Measurements from ENCODE around the gene MTNR1B.

Gene MTNR1B

DNA sequence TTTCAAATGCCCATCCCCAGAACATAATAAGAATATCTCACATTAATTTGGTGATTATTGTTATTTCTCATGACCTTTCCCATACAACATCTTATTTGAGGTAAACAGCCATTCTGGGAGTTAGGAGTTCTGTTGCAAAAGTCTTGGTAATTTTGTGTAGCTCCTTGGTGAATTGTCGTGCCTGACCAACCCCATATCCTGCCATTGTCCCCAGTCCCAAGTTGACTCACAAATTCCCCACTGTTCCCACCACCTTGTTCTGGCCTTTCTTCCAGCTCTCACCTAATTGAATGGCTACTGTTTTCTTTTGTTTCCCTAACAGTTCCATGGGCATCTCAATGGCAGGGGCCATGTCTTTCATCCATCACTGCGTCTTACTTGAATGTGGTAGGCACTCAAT lies 8.0 kb downstream of the MTNR1B start:
- Histone ChIP-seq H3K4ac (ENCODE audit: low read depth, low read length) (no peak overlapping the region), H3K56ac (ENCODE audit: low read length) (no peak overlapping the region), H3K27ac (ENCODE audit: low read depth, low read length) (no peak overlapping the region), H2BK120ac (ENCODE audit: low read depth, low read length) (no peak overlapping the region), H3K9ac (ENCODE audit: low read length) (no peak overlapping the region), H3K27me3 (ENCODE audit: insufficient read depth, low read length, poor library complexity) (no peaks in the 10 kb centered on the region), H2BK15ac (replicated peaks; ENCODE audit: low read depth) (no peak overlapping the region), H3K4me3 (ENCODE audit: low read length) (no peak overlapping the region), H3K4me1 (ENCODE audit: control insufficient read depth, low read depth, low read length) (no peaks in the 10 kb centered on the region), H3K79me2 (ENCODE audit: control insufficient read depth, insufficient read depth, low read length) (no peaks in the 10 kb centered on the region), H3K36me3 (ENCODE audit: control insufficient read depth, insufficient read depth, low read length) (no peaks in the 10 kb centered on the region), H4K8ac (ENCODE audit: low read depth, low read length) (no peak overlapping the region), H3K18ac (ENCODE audit: low read length) (no peak overlapping the region), H3K4me2 (ENCODE audit: low read length) (no peak overlapping the region), H2BK5ac (ENCODE audit: low read length) (no peak overlapping the region), H3K23ac (ENCODE audit: low read length) (no peak overlapping the region), H4K5ac (ENCODE audit: low read length) (no peak overlapping the region), H3K79me1 (ENCODE audit: low read length) (no peaks in the 10 kb centered on the region), H2AK5ac (ENCODE audit: low read length) (no peak overlapping the region)
- DNase-seq = no peak
- WGBS (ENCODE audit: extremely low coverage, insufficient coverage, low lambda C conversion rate) = no CpG with 5 or more reads among the region's 2 CpGs

DNA sequence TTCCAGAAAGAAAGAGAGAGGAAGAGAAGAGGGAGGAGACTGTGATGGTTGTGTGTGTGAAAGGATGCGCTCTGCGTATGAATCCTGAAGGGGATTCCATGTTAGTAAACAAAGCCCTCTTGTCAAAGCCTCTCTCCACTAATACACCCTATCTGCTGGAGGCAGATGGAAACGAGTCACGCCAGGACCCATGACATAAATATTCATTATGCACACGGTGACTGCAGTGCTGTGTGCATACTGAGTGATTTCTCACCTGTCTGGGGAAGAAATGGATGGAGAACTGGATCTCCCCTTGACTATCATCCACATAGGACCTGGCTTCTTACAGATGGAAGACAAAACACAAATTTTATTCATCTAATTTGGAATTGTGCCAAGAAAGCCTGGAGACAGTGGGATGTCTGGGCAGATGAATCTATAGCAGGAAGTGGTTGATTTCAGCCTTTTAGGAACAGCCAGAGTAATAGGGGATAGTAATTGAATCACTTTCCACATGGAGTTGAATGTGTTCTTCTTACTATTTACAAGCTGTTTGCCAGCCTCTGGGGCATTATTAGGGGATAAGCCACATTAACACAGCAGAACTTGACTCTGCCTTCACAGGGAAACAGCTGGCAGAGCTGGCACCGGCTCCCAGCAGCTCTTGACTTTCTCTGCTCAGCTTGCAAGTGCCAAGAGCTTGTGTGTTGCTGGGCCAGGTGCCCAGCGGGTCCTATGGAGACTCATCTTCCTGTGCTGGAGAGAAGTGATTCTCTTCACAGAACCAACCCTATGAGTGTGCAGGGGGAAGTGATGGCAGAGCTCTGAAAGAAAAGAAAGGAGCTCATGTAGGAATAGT lies 9.0 kb downstream of the MTNR1B start:
- no peak overlapping the region for H2AK5ac ChIP-seq (ENCODE audit: low read length)
- H4K8ac ChIP-seq (ENCODE audit: low read depth, low read length) = no peak overlapping the region
- DNase-seq = no peak
- no peak overlapping the region for H2BK120ac ChIP-seq (ENCODE audit: low read depth, low read length)
- no peak overlapping the region for H3K4me2 ChIP-seq (ENCODE audit: low read length)
- H3K79me2 ChIP-seq (ENCODE audit: control insufficient read depth, insufficient read depth, low read length) = no peaks in the 10 kb centered on the region
- no CpG with 5 or more reads among the region's 7 CpGs for WGBS (ENCODE audit: extremely low coverage, insufficient coverage, low lambda C conversion rate)
- no peak overlapping the region for H3K9ac ChIP-seq (ENCODE audit: low read length)
- H3K4me3 ChIP-seq (ENCODE audit: low read length) = no peak overlapping the region
- no peaks in the 10 kb centered on the region for H3K4me1 ChIP-seq (ENCODE audit: control insufficient read depth, low read depth, low read length)
- no peak overlapping the region for H3K4ac ChIP-seq (ENCODE audit: low read depth, low read length)
- H3K27me3 ChIP-seq (ENCODE audit: insufficient read depth, low read length, poor library complexity) = no peaks in the 10 kb centered on the region
- H3K56ac ChIP-seq (ENCODE audit: low read length) = no peak overlapping the region
- no peak overlapping the region for H2BK15ac ChIP-seq (replicated peaks; ENCODE audit: low read depth)
- H3K27ac ChIP-seq (ENCODE audit: low read depth, low read length) = no peak overlapping the region
- H3K18ac ChIP-seq (ENCODE audit: low read length) = no peak overlapping the region
- no peak overlapping the region for H2BK5ac ChIP-seq (ENCODE audit: low read length)
- H3K36me3 ChIP-seq (ENCODE audit: control insufficient read depth, insufficient read depth, low read length) = no peaks in the 10 kb centered on the region
- H4K5ac ChIP-seq (ENCODE audit: low read length) = no peak overlapping the region
- no peaks in the 10 kb centered on the region for H3K79me1 ChIP-seq (ENCODE audit: low read length)
- H3K23ac ChIP-seq (ENCODE audit: low read length) = no peak overlapping the region

DNA sequence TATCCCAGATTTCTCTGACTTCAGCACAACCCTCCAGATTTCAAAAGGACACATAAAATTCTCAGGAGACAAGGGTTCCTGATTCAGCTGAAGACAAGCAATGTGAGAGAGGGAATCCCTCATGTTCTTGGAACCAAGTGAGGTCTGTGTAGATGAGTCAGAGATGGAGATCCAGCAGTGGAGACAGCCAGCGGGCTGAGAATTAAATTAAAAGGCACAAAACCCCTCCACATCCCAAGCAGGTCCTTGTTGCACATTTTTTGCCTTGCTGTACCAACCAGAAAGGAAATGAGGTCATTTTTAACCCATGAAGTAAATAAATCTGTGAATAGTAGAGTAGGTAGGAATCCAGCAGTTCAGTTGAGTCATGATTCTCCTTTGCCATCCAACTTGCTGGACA lies 9.7 kb downstream of the MTNR1B start:
- H3K4ac ChIP-seq (ENCODE audit: low read depth, low read length) = no peak overlapping the region
- H3K23ac ChIP-seq (ENCODE audit: low read length) = no peak overlapping the region
- no peak overlapping the region for H3K56ac ChIP-seq (ENCODE audit: low read length)
- no peaks in the 10 kb centered on the region for H3K79me1 ChIP-seq (ENCODE audit: low read length)
- H3K4me1 ChIP-seq (ENCODE audit: control insufficient read depth, low read depth, low read length) = no peaks in the 10 kb centered on the region
- H3K36me3 ChIP-seq (ENCODE audit: control insufficient read depth, insufficient read depth, low read length) = no peaks in the 10 kb centered on the region
- H3K79me2 ChIP-seq (ENCODE audit: control insufficient read depth, insufficient read depth, low read length) = no peaks in the 10 kb centered on the region
- no peak overlapping the region for H3K9ac ChIP-seq (ENCODE audit: low read length)
- H3K4me2 ChIP-seq (ENCODE audit: low read length) = no peak overlapping the region
- no peak overlapping the region for H2BK5ac ChIP-seq (ENCODE audit: low read length)
- H2BK15ac ChIP-seq (replicated peaks; ENCODE audit: low read depth) = no peak overlapping the region
- no peak overlapping the region for H2AK5ac ChIP-seq (ENCODE audit: low read length)
- H4K5ac ChIP-seq (ENCODE audit: low read length) = no peak overlapping the region
- no peak overlapping the region for H2BK120ac ChIP-seq (ENCODE audit: low read depth, low read length)
- no peak overlapping the region for H3K18ac ChIP-seq (ENCODE audit: low read length)
- WGBS (ENCODE audit: extremely low coverage, insufficient coverage, low lambda C conversion rate) = no CpG with 5 or more reads among the region's 1 CpG
- no peaks in the 10 kb centered on the region for H3K27me3 ChIP-seq (ENCODE audit: insufficient read depth, low read length, poor library complexity)
- no peak overlapping the region for H3K27ac ChIP-seq (ENCODE audit: low read depth, low read length)
- no peak overlapping the region for H4K8ac ChIP-seq (ENCODE audit: low read depth, low read length)
- no peak for DNase-seq
- H3K4me3 ChIP-seq (ENCODE audit: low read length) = no peak overlapping the region

DNA sequence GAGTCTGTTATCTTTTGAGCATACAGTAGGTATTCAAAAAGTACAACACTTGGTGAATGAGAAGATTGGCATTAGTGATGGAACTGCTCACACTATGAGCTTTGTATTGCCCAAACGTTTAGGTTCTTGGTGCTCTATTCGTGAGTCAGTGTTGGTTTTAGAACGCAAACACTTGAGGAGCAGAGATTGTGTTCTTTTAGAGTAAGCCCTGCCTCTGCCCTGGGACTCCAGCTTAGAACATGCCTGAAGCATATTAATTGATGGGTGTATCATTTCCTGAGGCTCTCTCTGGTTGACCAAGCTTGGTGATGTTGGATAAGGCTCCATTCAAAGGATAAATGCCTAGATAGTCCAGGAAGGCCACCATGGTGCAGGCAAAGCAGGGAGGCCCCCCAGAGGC lies 10.9 kb downstream of the MTNR1B start:
- Histone ChIP-seq H2AK5ac (ENCODE audit: low read length) (no peak overlapping the region), H3K18ac (ENCODE audit: low read length) (no peak overlapping the region), H3K4me1 (ENCODE audit: control insufficient read depth, low read depth, low read length) (no peaks in the 10 kb centered on the region), H3K4ac (ENCODE audit: low read depth, low read length) (no peak overlapping the region), H3K36me3 (ENCODE audit: control insufficient read depth, insufficient read depth, low read length) (no peaks in the 10 kb centered on the region), H4K5ac (ENCODE audit: low read length) (no peak overlapping the region), H3K4me3 (ENCODE audit: low read length) (no peak overlapping the region), H3K56ac (ENCODE audit: low read length) (no peak overlapping the region), H2BK120ac (ENCODE audit: low read depth, low read length) (no peak overlapping the region), H3K27me3 (ENCODE audit: insufficient read depth, low read length, poor library complexity) (no peaks in the 10 kb centered on the region), H3K4me2 (ENCODE audit: low read length) (no peak overlapping the region), H2BK5ac (ENCODE audit: low read length) (no peak overlapping the region), H3K9ac (ENCODE audit: low read length) (no peak overlapping the region), H3K23ac (ENCODE audit: low read length) (no peak overlapping the region), H3K79me1 (ENCODE audit: low read length) (no peaks in the 10 kb centered on the region), H2BK15ac (replicated peaks; ENCODE audit: low read depth) (no peak overlapping the region), H4K8ac (ENCODE audit: low read depth, low read length) (no peak overlapping the region), H3K79me2 (ENCODE audit: control insufficient read depth, insufficient read depth, low read length) (no peaks in the 10 kb centered on the region), H3K27ac (ENCODE audit: low read depth, low read length) (no peak overlapping the region)
- DNase-seq = no peak
- WGBS (ENCODE audit: extremely low coverage, insufficient coverage, low lambda C conversion rate) = no CpG with 5 or more reads among the region's 3 CpGs

DNA sequence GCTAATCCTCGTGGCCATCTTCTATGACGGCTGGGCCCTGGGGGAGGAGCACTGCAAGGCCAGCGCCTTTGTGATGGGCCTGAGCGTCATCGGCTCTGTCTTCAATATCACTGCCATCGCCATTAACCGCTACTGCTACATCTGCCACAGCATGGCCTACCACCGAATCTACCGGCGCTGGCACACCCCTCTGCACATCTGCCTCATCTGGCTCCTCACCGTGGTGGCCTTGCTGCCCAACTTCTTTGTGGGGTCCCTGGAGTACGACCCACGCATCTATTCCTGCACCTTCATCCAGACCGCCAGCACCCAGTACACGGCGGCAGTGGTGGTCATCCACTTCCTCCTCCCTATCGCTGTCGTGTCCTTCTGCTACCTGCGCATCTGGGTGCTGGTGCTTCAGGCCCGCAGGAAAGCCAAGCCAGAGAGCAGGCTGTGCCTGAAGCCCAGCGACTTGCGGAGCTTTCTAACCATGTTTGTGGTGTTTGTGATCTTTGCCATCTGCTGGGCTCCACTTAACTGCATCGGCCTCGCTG lies 12.1 kb downstream of the MTNR1B start:
- Histone ChIP-seq H2BK120ac (ENCODE audit: low read depth, low read length) (no peak overlapping the region), H4K5ac (ENCODE audit: low read length) (no peak overlapping the region), H3K4me1 (ENCODE audit: control insufficient read depth, low read depth, low read length) (no peaks in the 10 kb centered on the region), H3K79me1 (ENCODE audit: low read length) (no peaks in the 10 kb centered on the region), H3K27me3 (ENCODE audit: insufficient read depth, low read length, poor library complexity) (no peaks in the 10 kb centered on the region), H3K23ac (ENCODE audit: low read length) (no peak overlapping the region), H3K79me2 (ENCODE audit: control insufficient read depth, insufficient read depth, low read length) (no peaks in the 10 kb centered on the region), H3K56ac (ENCODE audit: low read length) (no peak overlapping the region), H2BK5ac (ENCODE audit: low read length) (no peak overlapping the region), H3K4me3 (ENCODE audit: low read length) (no peak overlapping the region), H3K4me2 (ENCODE audit: low read length) (no peak overlapping the region), H3K9ac (ENCODE audit: low read length) (no peak overlapping the region), H2BK15ac (replicated peaks; ENCODE audit: low read depth) (no peak overlapping the region), H3K4ac (ENCODE audit: low read depth, low read length) (no peak overlapping the region), H3K27ac (ENCODE audit: low read depth, low read length) (no peak overlapping the region), H3K36me3 (ENCODE audit: control insufficient read depth, insufficient read depth, low read length) (no peaks in the 10 kb centered on the region), H3K18ac (ENCODE audit: low read length) (no peak overlapping the region), H2AK5ac (ENCODE audit: low read length) (no peak overlapping the region), H4K8ac (ENCODE audit: low read depth, low read length) (no peak overlapping the region)
- no CpG with 5 or more reads among the region's 24 CpGs for WGBS (ENCODE audit: extremely low coverage, insufficient coverage, low lambda C conversion rate)
- DNase-seq = no peak

DNA sequence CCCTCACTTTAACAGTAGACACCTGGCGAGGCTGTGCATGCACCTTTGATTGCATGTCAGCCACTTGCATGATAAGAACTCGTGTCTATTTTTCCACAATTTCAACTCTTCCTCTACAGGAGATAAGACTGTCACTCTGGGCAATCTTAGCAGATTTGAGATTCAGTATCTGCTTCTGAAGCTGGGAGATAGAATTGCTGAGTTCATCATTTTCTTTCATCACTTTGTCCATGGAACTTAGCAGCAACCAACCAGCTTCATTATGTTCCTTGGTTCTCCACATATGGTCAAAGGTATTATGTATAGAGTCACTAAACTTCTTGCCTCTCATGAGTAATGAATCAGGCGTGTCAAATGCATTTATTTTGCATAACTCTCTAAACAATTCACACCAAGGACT lies 17.1 kb downstream of the MTNR1B start:
- Histone ChIP-seq H3K4ac (ENCODE audit: low read depth, low read length) (no peak overlapping the region), H3K36me3 (ENCODE audit: control insufficient read depth, insufficient read depth, low read length) (no peaks in the 10 kb centered on the region), H3K56ac (ENCODE audit: low read length) (no peak overlapping the region), H3K18ac (ENCODE audit: low read length) (no peak overlapping the region), H3K9ac (ENCODE audit: low read length) (no peak overlapping the region), H3K27ac (ENCODE audit: low read depth, low read length) (no peak overlapping the region), H4K8ac (ENCODE audit: low read depth, low read length) (no peak overlapping the region), H4K5ac (ENCODE audit: low read length) (no peak overlapping the region), H3K79me2 (ENCODE audit: control insufficient read depth, insufficient read depth, low read length) (no peaks in the 10 kb centered on the region), H3K79me1 (ENCODE audit: low read length) (no peaks in the 10 kb centered on the region), H2BK120ac (ENCODE audit: low read depth, low read length) (no peak overlapping the region), H2AK5ac (ENCODE audit: low read length) (no peak overlapping the region), H3K23ac (ENCODE audit: low read length) (no peak overlapping the region), H2BK15ac (replicated peaks; ENCODE audit: low read depth) (no peak overlapping the region), H3K27me3 (ENCODE audit: insufficient read depth, low read length, poor library complexity) (peaks cover 2% of the 10 kb centered on the region), H3K4me1 (ENCODE audit: control insufficient read depth, low read depth, low read length) (no peaks in the 10 kb centered on the region), H3K4me2 (ENCODE audit: low read length) (no peak overlapping the region), H2BK5ac (ENCODE audit: low read length) (no peak overlapping the region), H3K4me3 (ENCODE audit: low read length) (no peak overlapping the region)
- WGBS (ENCODE audit: extremely low coverage, insufficient coverage, low lambda C conversion rate) = no CpG with 5 or more reads among the region's 3 CpGs
- DNase-seq = no peak
